Stimulated activated CD8-positive, alpha-beta memory T cell treated with anti-CD3 and anti-CD28 coated beads, Interleukin-4, amount 100 ng/mL, for 24 hours (primary cell): ENCODE data around the gene RNU1-3.

Experiments
- DNase-seq: peaks from one replicate; pipeline ENCODE4 v3.0.0-alpha.2; 2020; ENCODE audit warnings: low read depth

Gene RNU1-3

DNA sequence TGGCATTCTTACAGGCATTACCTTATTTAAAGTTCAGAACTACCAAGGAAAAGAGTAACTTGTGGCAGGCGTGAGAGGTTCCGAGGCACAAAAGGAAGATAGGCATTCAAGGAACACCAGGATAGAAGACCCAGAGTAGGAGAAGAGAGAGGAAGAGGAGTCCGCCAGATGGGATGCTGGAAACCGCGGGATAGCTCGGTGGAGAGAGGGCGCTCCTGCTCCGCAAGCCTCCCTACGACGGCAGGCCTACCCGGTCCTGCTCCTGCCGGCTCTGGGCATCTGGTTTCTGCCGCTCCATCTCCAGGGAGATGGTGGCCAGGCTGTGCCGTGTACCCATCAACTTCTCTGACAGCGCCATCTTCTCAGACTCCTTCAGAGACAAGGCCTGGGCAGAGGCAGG lies 48.0 kb downstream of the RNU1-3 start:
- DNase-seq, result no peak

DNA sequence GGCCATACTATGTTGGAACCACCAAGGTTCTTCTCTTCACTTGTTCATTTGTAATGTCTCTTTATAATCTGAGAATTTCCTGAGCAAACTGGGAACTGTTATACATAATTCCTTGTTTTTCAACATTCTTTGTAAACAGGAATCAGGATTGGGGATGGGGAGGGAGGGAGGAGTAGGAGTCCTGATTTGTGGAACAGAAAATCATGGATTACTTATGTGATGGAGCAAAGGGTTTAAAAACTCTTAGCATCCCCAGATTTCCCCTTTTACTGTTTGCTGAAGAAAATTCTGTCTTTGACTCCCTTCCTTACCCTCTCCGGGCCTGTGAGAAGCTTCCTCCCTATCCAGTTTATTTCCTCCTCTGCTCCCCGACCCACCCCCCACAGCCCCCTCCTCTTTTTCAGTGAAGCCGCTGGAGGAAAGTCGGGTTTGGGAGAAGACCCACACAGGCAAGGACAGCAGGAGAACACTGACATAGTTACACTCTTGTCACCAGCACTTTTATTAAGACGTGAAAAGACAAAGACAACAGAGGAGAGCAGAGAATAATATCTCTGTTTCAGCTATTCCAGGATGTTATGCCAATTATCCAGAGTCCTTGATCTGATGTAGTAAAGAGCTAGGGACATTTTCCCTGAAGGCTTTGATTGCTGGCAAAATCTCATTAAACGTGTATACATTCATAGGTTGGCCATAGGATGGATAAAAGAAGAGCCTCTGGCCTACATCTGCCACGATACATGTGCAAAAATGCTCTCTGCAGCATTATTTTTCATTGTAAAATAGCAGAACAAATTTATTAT lies 48.8 kb downstream of the RNU1-3 start:
- DNase-seq, result no peak

DNA sequence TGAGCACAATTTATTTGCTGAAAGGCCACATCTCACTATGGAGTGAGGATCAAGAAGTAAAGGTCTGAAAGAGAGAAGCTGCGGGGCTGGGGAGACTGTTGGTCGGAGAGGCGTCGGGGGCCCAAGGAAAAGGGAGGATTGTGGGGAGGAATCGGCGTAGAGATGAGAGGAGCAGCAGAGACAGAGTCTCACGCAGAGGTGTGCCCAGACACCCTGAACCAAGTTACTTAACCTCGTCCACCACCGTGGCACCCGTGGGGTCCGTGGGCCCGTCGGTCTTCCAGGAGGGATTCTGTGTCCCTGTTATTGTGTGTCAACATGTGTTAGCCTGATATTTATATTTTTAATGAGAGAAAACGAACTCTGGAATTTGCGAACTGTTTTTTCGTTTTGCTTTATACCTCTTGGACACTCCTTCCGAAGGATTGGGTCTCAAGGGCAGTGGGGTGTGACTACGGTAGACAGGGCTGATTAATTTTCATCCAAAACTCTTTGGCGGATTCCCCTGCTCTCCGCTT lies 49.6 kb downstream of the RNU1-3 start:
- no peak for DNase-seq
